HG03571 (cell line): ENCODE measurements around the gene ENPP7.

Source experiments
- ATAC-seq: cut with Tn5 transposase; IDR thresholded peaks from one replicate; pipeline ENCODE4 v1.9.1; 2021; ENCODE audit not compliant: unreplicated experiment

The ENPP7 gene

DNA sequence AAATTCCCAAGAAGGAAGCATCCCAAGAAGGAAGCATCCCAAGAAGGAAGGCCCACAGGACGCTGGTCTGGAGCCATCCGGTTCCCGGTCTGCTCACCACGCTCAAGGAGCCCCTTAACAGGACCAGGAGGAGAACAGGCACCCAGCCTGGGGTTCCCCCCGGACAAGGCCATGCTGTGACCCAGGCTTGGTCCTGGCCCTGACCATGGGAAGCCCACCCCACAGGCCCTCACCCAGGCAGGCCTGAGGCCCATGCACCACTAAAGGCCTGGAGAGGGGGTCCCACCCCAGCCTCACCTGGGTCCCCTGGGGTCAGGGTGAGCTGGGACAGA, 340 bp upstream of the ENPP7 start:
- ATAC-seq = no peak

DNA sequence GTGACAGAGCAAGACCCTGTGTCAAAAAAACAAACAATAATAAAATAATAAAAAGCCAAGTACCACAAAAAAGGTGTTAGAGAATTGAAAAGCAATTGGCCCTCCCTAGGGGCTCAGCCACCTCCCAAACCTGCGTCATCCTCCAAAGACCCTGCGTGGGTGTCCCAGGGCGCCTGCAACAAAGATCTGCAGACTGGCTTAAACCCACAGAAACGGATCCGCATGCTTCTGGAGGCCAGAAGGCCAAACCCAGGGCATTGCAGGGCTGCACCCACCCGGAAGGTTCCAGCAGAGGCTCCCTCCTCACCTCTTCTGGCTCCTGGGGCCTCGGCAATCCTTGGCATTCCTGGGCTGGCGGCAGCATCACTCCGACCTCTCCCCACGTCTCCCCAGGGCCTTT, 1.5 kb downstream of the ENPP7 start:
- ATAC-seq = no peak

DNA sequence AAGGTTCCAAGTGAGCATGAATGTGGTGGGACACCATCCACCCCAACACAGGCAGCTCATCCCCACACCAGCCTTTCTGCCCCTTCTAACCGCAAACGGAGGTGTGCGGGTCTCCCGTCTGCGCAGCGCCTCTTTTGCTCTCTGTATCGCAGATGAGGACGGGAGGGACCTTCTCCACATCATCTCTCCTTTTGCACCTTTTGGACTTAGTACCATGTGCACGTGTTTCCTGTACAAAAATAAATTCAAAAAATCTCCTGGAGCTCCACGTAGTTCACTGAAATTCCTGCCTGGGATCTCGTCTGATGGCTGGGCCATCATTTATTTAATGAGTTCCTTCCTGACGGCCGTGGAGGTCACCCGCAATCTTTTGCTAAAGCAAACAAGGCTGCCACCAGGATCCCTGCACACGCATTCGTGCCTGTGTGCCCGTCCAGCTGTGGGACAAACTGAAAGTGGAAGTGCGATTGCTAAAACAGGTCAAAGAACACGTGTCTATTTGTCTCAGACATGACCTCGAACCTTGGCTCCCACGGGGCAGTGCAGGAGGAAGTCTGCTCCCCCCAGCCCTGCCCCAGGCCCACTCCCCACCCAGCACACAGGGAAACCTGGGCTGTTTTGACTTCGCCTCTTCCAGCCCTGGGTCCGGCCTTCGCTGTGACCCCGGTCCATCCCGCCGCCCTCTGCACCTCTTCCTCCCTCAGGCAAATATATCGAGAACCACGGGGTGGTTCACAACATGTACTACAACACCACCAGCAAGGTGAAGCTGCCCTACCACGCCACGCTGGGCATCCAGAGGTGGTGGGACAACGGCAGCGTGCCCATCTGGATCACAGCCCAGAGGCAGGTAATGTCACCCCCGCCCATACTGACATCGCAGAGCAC, 2.3 kb downstream of the ENPP7 start:
- no peak for ATAC-seq

DNA sequence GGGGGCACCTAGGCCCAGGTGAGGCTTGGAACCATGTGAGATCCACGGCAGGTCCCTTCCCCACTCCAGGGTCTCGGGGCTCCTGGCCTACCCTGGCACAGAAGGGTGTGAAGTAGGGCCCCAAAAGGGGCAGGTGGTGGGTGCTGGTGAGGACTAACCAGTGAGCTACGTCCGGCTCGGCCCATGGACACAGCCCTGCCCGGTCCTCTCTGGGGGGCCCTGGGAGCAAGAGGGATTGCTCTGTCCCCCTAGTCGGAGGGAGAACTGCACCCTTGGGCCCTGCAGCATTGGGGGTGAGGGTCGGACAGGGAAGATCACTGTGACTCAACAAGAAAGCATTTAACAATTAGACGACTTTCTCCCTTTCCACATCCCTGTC, 2.9 kb downstream of the ENPP7 start:
- no peak for ATAC-seq

DNA sequence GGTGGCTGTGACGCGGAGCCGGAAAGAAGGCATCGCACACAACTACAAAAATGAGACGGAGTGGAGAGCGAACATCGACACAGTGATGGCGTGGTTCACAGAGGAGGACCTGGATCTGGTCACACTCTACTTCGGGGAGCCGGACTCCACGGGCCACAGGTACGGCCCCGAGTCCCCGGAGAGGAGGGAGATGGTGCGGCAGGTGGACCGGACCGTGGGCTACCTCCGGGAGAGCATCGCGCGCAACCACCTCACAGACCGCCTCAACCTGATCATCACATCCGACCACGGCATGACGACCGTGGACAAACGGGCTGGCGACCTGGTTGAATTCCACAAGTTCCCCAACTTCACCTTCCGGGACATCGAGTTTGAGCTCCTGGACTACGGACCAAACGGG, 4.4 kb downstream of the ENPP7 start:
- ATAC-seq = no peak

DNA sequence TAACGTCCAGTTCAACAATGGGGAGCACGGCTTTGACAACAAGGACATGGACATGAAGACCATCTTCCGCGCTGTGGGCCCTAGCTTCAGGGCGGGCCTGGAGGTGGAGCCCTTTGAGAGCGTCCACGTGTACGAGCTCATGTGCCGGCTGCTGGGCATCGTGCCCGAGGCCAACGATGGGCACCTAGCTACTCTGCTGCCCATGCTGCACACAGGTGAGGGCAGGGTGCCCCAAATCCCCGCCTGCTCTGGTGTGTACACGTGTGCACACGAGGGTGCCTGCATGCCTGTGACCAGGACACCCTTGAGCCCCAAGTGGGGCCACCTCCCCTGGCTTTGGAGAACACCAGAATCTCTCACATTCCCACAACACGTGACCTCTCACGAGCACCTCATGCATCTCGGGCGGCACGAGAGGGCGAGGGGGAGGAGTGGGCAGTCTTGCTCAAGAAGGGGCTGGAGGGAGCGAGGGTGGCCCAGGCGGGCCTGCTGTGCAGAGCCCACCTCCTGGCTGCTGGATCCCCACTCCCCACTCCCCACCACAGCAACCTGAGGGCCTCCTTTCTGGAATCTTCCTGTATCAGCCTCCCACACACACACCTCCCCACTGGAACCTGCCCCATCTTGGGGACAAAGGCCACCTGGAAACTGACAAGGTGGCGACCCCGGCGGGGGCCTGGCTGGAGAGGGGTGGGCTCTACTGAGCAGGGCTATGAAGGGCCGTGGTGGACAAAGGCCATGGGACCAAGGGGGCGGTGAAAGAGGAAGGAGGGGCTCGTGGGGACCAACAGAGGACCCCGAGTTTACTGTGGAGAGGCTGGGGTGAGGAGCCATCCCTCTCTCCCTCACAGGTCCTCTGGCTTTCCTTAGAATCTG, 6.5 kb downstream of the ENPP7 start:
- no peak for ATAC-seq

DNA sequence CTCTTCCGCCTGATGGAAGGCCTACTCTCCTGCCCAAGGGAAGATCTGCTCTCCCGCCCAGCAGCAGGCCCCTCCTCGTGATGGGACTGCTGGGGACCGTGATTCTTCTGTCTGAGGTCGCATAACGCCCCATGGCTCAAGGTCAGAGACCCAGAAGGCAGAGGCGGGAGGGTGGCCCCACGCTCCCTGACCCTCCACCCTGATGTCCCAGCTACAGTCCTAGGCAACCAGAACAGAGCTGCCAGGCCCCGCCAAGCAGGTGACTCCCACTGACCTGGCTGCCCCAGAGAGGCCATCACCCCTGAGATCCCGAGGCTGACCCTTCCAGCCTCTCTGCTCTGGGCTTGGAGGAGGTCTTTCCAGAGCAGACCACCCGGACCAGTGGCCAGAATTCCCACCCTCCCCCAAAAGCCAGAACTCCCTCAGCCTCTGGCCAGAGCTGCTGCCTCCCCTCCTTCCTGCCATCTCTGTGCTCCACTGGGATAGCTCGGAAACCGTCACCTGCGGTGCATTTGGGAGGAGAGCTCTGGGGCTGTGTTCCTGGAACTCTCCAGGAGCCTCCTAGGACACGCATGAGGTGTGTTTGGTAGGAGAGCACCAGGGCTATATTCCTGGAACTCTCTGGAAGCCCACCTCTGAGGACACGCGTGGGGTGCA, 7.3 kb downstream of the ENPP7 start:
- ATAC-seq = no peak

DNA sequence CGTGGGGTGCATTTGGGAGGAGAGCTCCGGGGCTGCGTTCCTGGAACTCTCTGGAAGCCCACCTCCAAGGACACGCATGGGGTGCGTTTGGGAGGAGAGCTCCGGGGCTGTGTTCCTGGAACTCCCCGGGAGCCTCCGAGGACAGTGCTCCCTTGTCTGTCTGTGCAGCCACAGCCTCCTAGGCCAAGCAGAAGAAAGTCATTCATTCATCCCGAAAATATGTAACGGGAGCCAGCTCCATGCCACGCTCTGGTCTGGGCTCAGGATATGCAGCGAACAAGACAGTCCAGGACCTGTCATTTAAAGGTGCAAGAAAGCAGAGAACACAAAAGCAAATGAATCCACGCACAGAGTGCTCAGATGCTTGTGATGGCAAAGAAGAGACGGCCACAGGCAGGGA, 7.9 kb downstream of the ENPP7 start:
- ATAC-seq = no peak

DNA sequence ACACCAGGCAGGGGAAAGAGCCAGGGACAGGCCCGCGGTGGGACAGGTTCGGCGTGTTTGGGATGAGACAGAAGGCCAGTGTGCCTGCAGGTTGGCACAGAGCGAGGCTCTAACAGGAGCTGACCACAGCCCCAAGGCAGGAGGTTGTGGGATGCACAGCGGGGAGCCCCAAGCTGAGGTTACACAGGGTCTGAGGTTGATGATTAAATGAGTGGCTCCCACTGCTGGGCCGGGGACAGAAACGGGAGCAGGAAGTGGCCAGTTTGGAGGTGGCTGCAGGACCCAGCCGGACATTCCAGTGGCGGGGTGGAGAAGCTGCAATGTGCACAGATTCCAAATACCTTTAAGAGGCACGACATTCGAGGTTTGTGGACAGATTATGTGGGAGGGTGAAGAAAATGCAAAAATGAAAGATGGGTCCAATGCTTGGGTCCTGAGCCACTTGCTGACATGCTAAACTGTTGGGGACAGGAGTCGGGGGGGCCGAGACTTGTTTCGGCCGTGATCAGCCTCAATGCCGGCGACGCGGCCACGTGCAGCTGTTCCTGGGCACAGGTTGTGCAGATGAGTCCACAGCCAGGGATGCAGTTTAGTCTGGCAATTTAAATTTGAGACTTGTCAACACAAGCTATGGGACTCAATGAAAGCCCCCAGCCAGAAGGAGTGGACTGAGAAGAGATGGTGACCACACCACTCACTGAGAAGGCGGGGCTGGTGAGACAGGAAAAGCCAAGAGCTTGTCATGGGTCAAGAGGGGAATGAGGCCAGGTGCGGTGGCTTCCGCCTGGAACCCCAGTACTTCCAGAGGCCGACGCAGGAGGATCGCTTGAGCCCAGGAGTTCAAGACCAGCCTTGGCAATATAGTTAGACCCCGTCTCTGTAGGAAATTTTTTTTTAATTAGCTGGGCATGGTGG, 8.7 kb downstream of the ENPP7 start:
- ATAC-seq = no peak

DNA sequence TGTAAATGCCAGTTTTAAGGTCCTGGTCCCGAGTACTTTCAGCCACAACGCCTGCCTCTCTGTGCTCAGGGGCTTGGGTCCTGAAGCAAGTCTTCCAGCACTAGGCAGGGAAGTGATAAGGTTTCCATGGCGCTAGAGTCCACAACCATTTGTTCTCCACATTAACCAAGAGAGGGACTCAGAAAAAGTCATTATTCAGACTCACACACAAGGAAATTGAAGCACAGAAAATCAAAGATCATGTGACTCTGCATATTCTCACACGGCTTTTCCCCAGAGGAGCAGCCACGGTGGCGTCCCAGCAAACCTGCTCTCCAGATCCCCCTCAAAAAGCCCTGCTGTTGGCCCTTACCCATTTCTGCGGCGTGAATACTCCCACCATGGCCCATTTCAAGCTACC, 9.7 kb downstream of the ENPP7 start:
- ATAC-seq = no peak

DNA sequence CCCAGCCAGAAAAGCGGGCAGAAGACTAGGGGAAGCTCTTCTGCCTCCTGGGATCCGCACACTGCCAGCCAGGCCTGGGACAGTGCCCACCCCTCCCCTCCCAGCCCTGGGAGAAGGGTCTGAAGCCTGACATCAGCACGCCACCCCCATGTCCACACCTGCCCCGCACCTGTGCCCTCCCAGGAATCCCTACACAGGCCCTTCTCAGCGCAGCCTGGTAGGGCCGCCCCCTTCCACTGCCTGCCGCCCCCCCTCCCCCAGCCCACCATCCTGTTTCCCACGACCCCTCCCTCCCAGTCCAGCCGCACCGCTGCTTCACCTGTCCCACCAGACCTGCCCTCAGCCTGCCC, 10.6 kb downstream of the ENPP7 start:
- ATAC-seq = no peak

DNA sequence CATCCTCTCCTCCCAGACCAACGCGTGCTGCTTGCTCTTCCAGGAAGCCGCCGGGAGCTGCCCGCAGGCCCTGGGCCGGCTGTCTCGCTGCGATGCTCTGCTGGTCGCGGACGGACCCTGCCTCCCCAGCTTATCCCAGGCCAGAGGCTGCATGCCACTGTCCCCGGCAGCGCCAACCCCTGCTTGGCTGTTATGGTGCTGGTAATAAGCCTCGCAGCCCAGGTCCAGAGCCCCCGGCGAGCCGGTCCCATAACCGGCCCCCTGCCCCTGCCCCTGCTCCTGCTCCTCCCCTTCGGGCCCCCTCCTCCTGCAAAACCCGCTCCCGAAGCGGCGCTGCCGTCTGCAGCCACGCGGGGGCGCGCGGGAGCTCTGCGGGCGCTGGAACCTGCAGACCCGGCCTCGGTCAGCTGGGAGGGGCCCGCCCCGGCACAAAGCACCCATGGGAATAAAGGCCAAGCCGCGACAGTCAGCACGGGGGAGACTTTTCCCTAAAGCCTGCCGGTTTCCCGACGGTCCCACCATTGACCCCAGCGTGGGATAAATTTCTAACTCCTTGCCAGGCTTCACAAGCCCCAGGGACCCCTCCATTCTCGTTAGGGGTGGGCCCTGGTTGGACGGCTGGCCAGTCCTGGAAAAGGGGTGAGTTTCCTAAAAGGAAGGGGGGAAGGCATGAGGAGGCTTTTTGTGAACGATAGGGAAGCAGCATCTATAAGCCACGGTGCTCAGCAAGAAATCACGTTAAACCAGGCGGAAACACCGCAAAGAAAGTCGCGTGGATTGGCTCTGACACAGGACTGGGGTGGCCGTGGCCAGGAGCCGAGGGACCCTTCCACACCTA, 11.2 kb downstream of the ENPP7 start:
- ATAC-seq = no peak

DNA sequence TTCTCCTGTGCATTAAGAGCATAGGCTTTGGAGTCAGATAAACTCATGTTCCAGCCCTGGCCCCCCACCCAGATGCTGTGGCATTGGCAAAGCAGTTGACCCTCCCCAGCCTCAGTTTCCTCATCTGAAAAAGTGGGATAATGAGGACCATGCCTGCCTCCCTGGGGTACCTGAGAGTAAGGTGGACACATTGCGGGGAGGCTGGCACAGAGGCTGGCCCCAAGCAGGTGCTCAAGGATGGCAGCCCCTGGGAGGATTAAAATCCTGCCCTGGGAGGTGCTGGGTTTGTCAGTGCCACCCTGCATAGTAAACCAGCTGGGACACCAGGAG, 11.8 kb downstream of the ENPP7 start:
- no peak for ATAC-seq

DNA sequence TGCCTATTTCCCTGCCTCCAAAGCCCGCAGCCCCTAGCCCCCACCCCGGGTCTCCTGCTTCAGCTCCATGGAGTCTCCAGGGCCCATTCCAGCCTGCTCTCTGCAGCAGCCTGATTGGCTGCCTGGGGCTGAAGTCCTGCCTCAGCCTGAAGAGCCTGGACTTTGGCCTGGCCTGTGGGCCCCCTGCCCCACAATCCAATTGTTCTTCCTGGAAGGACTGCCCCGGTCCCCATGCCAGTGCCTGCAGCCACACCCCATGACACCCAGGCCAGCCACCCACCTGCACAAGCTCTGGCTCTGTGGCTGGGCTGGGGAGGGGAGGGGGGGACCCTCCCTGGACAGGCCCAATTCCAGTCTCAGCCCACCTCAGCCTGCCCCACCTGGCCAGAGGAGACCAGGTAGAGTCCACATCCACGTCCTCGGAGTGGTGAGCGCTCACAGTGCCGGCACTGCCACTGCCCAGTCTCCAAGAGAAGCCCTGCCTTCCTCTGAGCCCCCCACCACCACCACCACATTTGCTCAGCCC, 12.3 kb downstream of the ENPP7 start:
- no peak for ATAC-seq

DNA sequence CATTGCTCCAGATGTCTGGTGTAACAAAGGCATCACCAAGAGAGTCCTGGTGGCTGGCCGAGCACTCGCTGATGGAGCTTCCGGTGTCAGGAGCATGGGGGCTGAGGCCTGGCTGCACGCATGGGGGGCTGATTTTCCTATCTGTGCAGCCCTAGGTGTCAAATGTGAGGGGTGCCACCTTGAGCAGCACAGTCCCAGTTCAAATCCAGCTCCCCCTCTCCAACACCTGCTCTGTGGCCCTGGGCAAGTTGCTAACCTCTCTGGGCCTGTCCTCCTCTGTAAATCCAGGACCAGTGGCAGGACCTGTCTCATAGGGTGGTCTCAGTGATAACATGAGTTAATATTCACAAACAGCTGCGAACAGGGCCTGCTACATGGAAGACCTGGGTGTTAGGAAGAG, 12.9 kb downstream of the ENPP7 start:
- ATAC-seq = no peak

DNA sequence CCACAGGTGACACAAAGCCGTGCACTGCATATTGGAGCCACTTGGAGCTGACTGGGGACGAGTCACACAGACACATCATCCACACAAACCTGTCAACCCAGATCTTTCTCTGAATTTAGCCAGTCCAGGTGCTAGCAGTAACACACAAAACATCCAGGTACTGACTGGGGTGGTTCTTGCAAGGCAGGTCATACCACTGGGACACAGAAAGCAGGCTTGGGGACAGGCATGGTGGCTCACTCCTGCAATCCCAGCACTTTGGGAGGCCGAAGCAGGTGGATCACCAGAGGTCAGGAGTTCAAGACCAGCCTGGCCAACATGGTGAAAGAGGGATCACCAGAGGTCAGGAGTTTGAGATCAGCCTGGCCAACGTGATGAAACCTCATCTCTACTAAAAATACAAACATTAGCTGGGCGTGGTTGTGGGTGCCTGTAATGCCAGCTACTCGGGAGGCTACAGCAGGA, 14.9 kb downstream of the ENPP7 start:
- no peak for ATAC-seq

DNA sequence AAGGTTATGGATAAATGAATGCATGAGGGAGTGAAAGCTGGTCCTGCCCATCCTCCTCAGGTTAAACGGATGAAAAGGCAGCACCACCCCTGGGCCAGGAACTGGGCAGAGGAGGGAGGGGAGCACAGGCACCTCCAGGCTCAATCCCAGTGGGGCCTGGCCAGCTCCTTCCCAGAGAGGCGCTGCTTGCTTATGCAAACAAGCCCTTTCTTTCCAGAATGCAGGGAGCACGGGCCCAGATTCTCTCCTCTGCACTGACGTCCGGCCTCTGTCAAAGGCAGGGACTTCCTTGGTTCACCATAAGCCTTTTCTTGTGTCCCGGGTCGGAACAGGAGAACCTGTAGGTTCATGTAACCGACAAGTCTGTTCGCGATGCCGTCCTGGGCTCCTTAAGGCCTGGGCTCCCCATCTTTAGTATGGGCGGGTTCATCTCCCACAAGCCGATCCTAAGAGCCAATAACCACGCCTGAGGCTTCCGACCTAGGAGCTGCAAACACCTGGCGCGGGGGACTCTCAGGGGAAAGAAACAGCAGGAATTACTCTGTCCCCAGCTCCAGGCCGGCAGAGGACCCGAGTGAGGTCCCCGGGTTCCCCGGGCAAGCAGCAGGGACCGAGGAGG, 16.3 kb downstream of the ENPP7 start:
- no peak for ATAC-seq

DNA sequence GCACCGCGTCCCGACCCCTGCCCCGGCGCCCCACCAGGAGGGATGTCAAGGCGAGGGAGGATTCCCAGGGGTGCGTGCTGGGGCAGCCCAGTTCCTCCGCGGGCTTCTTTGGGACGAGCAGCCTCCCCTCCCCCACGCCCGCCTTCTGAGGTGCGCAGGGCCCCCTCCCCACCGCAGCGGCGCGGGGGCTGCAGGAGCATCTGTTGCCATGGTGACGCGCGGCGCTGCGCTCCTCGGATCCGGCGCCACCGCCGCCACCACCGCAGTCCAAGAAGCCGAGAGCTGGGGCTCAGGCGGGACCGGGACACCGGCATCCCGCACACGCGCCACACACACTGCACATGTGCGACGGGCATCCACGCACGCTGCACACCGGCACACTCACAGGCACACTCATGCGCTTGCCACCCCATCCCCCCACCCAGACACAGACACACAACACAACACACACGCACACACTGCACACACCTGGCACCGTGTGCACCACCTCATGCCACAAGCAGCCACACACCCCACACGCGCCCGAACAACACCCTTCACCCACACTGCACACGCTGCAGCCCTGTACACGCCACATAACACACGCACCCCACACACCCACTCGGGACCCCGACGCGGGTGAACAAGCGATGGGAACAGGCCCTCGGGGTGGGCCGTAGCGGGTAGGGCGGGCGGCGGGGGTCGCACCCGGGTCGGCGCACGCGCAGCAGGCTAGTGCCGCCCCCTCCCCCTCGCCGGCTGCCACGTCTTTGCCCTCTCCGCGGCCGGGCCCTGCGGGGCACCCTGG, 17.0 kb downstream of the ENPP7 start:
- ATAC-seq = no peak
